Spinal cord (tissue), 10 donors: ENCODE results near the gene SLC25A29. TPM values are rescaled to one million over a fixed set of nuclear protein-coding genes. Genes with fewer than 3 reads are reported as not detected.
"Not testable (repeated sequence)": the region's sequence is repeated elsewhere in the genome, so short reads cannot be mapped to it uniquely, and the experiment has no call there.

ENCODE experiments used
- DNase-seq, 6 donors: peaks; one replicate each; pipeline versions ENCODE4 v3.0.0 to v3.0.0-alpha.2; 2013 to 2015; ENCODE audit warnings: low spot score in 6 of 6, low read depth in 4 of 6
- H3K27ac ChIP-seq: one replicate; pipeline ENCODE4 v1.5.1; 2013; ENCODE audit warnings: low read depth, low read length, control low read depth
- H3K27me3 ChIP-seq: one replicate; pipeline ENCODE4 v1.6.1; 2013; ENCODE audit warnings: low read length; ENCODE audit not compliant: control insufficient read depth, insufficient read depth
- H3K36me3 ChIP-seq: one replicate; pipeline ENCODE4 v1.6.1; 2013; ENCODE audit warnings: low read length; ENCODE audit not compliant: control insufficient read depth, insufficient read depth
- H3K4me1 ChIP-seq: one replicate; pipeline ENCODE4 v1.6.1; 2013; ENCODE audit warnings: low read length; ENCODE audit not compliant: control insufficient read depth, insufficient read depth
- H3K4me3 ChIP-seq: one replicate; pipeline ENCODE4 v1.5.1; 2013; ENCODE audit warnings: low read depth, low read length, control low read depth
- H3K9me3 ChIP-seq: one replicate; pipeline ENCODE4 v1.6.1; 2013; ENCODE audit warnings: low read length; ENCODE audit not compliant: control insufficient read depth, insufficient read depth
- WGBS: methylation state at CpG from one replicate; pipeline ENCODE4 v1.1.5; 2013; ENCODE audit warnings: missing lambda C conversion rate; ENCODE audit not compliant: insufficient coverage; 5-methylcytosine and 5-hydroxymethylcytosine counted together
- polyA plus RNA-seq, 2 donors: library from polyadenylated mRNA; unstranded; fragments of 120-200 nt; gene quantifications; one replicate each; pipeline ENCODE4 v1.2.1, GENCODE V29; 2013; ENCODE audit not compliant: insufficient read length in 2 of 2
- total RNA-seq, 2 donors: library from RNA; depleted of rRNA in 1 of 2; stranded (reverse); fragments of 120-200 nt in 1 of 2; fragments of >200 nt in 1 of 2; gene quantifications; one replicate each; pipeline versions ENCODE4 v1.2.3 to v1.2.4, GENCODE V29; 2013 to 2014
- donor health status: healthy.

Gene SLC25A29
- total and polyA plus RNA-seq, 4 donors = 26.2 to 131 (median 68.4) TPM

- 0% methylated on average over 57 of the region's 65 CpGs for WGBS
- DNase-seq = peak in 2 of 6 donors; percentile 35 to 58
- Histone ChIP-seq H3K27me3 (no peaks in the 10 kb centered on the region), H3K4me3 (peak overlapping the region; percentile 61), H3K9me3 (no peaks in the 10 kb centered on the region), H3K36me3 (peaks cover 12% of the 10 kb centered on the region), H3K27ac (peak overlapping the region; percentile 29), H3K4me1 (peaks cover 51% of the 10 kb centered on the region)
These were observed 732 bp downstream of the SLC25A29 start for GRCh38 chr14:100305324-100306100.

GRCh38 chr14:100304825-100305323 is 1.4 kb downstream of the SLC25A29 start:
- H3K27me3 ChIP-seq = no peaks in the 10 kb centered on the region
- peak overlapping the region; percentile 61 for H3K4me3 ChIP-seq
- H3K36me3 ChIP-seq = peaks cover 12% of the 10 kb centered on the region
- H3K27ac ChIP-seq = peak overlapping the region; percentile 29
- peaks cover 51% of the 10 kb centered on the region for H3K4me1 ChIP-seq
- H3K9me3 ChIP-seq = no peaks in the 10 kb centered on the region
- WGBS = 11% methylated on average over 12 of the region's 23 CpGs
- DNase-seq = peak in 3 of 6 donors; percentile 12 to 69 (median 68)

- H3K4me1 ChIP-seq = peaks cover 52% of the 10 kb centered on the region
- no peak overlapping the region for H3K27ac ChIP-seq
- H3K4me3 ChIP-seq = no peak overlapping the region
These were observed 2.3 kb downstream of the SLC25A29 start for GRCh38 chr14:100303925-100304324.

GRCh38 chr14:100303179-100303578 is 3.1 kb downstream of the SLC25A29 start:
- peaks cover 51% of the 10 kb centered on the region for H3K4me1 ChIP-seq
- no peak overlapping the region for H3K4me3 ChIP-seq
- H3K36me3 ChIP-seq = peaks cover 18% of the 10 kb centered on the region
- 79% methylated on average over 7 of the region's 8 CpGs for WGBS
- H3K27me3 ChIP-seq = no peaks in the 10 kb centered on the region
- no peak overlapping the region for H3K27ac ChIP-seq
- DNase-seq = no peak
- H3K9me3 ChIP-seq = no peaks in the 10 kb centered on the region

More at GRCh38 chr14:100303925-100304324, 2.3 kb downstream of the SLC25A29 start:
- 73% methylated on average over 2 of the region's 4 CpGs for WGBS
- Histone ChIP-seq H3K36me3 (peaks cover 12% of the 10 kb centered on the region), H3K27me3 (no peaks in the 10 kb centered on the region), H3K9me3 (no peaks in the 10 kb centered on the region)
- DNase-seq = no peak

- DNase-seq = no peak
- no peaks in the 10 kb centered on the region for H3K9me3 ChIP-seq
- no peaks in the 10 kb centered on the region for H3K27me3 ChIP-seq
- WGBS = no CpG with 5 or more reads among the region's 2 CpGs
- H3K36me3 ChIP-seq = peaks cover 23% of the 10 kb centered on the region
- H3K4me1 ChIP-seq = peaks cover 51% of the 10 kb centered on the region
- H3K27ac ChIP-seq = no peak overlapping the region
- H3K4me3 ChIP-seq = no peak overlapping the region
These were observed 3.6 kb downstream of the SLC25A29 start for GRCh38 chr14:100302616-100303015.

- DNase-seq = no peak
- peaks cover 42% of the 10 kb centered on the region for H3K36me3 ChIP-seq
These were observed 7.0 kb downstream of the SLC25A29 start for GRCh38 chr14:100299238-100299560.

GRCh38 chr14:100298551-100299237 is 7.5 kb downstream of the SLC25A29 start:
- WGBS = 84% methylated on average over 8 of the region's 14 CpGs
- Histone ChIP-seq H3K9me3 (no peaks in the 10 kb centered on the region), H3K4me1 (peaks cover 41% of the 10 kb centered on the region), H3K36me3 (peaks cover 42% of the 10 kb centered on the region), H3K4me3 (no peak overlapping the region), H3K27ac (no peak overlapping the region), H3K27me3 (no peaks in the 10 kb centered on the region)
- DNase-seq = no peak

More at GRCh38 chr14:100299238-100299560, 7.0 kb downstream of the SLC25A29 start:
- WGBS = 90% methylated on average over 6 of the region's 6 CpGs
- Histone ChIP-seq H3K4me1 (peaks cover 41% of the 10 kb centered on the region), H3K9me3 (no peaks in the 10 kb centered on the region), H3K4me3 (no peak overlapping the region), H3K27me3 (no peaks in the 10 kb centered on the region), H3K27ac (no peak overlapping the region)

- Histone ChIP-seq H3K36me3 (peaks cover 53% of the 10 kb centered on the region), H3K27ac (peak overlapping the region; percentile 22), H3K4me1 (peaks cover 39% of the 10 kb centered on the region), H3K9me3 (no peaks in the 10 kb centered on the region), H3K27me3 (no peaks in the 10 kb centered on the region), H3K4me3 (no peak overlapping the region)
- DNase-seq = peak in 1 of 6 donors; percentile 70
- 68% methylated on average over 28 of the region's 30 CpGs for WGBS
These were observed 8.6 kb downstream of the SLC25A29 start for GRCh38 chr14:100297320-100298300.

GRCh38 chr14:100296729-100297128 is 9.5 kb downstream of the SLC25A29 start:
- not testable (repeated sequence) for H3K27me3 ChIP-seq, DNase-seq, H3K4me3 ChIP-seq, H3K27ac ChIP-seq, H3K9me3 ChIP-seq
- WGBS = 100% methylated on average over 2 of the region's 11 CpGs
- peaks cover 39% of the 10 kb centered on the region for H3K4me1 ChIP-seq
- peaks cover 62% of the 10 kb centered on the region for H3K36me3 ChIP-seq
